Mesothelial cell of epicardium (in vitro differentiated cells): Measurements from ENCODE around the gene ACADVL. TPM values are rescaled to one million over a fixed set of nuclear protein-coding genes. Genes with fewer than 3 reads are reported as not detected.

Source experiments
- DNase-seq, 2 experiments: peaks; one replicate each; pipeline ENCODE4 v3.0.0; 2021; ENCODE audit warnings: low spot score in 2 of 2; ENCODE audit not compliant: unreplicated experiment in 2 of 2
- H3K27ac Mint-ChIP-seq: 2 replicates; pipeline ENCODE4 v1.8.0; 2021; ENCODE audit warnings: mixed read lengths
- H3K27me3 Mint-ChIP-seq: 2 replicates; pipeline ENCODE4 v1.8.0; 2021; ENCODE audit warnings: low read depth, mixed read lengths
- H3K36me3 Mint-ChIP-seq: 2 replicates; pipeline ENCODE4 v1.8.0; 2021; ENCODE audit warnings: mixed read lengths
- H3K4me1 Mint-ChIP-seq: 2 replicates; pipeline ENCODE4 v1.8.0; 2021; ENCODE audit warnings: mixed read lengths
- H3K4me3 Mint-ChIP-seq: 2 replicates; pipeline ENCODE4 v1.8.0; 2021; ENCODE audit warnings: mild to moderate bottlenecking, moderate library complexity, mixed read lengths
- H3K9me3 Mint-ChIP-seq: 2 replicates; pipeline ENCODE4 v1.8.0; 2021; ENCODE audit warnings: mixed read lengths
- CTCF ChIP-seq: fragments of 200-600 bp; sonication (generic); IDR thresholded peaks from one replicate; pipeline ENCODE4 v1.5.0; 2021; ENCODE audit warnings: antibody characterized with exemption; ENCODE audit not compliant: unreplicated experiment
- total RNA-seq: library from RNA; stranded (reverse); gene quantifications from 3 replicates; pipeline ENCODE4 v1.2.1, GENCODE V29; 2021

The ACADVL gene
- total RNA-seq, 1 donor from 2014 or later: 424 TPM

DNA sequence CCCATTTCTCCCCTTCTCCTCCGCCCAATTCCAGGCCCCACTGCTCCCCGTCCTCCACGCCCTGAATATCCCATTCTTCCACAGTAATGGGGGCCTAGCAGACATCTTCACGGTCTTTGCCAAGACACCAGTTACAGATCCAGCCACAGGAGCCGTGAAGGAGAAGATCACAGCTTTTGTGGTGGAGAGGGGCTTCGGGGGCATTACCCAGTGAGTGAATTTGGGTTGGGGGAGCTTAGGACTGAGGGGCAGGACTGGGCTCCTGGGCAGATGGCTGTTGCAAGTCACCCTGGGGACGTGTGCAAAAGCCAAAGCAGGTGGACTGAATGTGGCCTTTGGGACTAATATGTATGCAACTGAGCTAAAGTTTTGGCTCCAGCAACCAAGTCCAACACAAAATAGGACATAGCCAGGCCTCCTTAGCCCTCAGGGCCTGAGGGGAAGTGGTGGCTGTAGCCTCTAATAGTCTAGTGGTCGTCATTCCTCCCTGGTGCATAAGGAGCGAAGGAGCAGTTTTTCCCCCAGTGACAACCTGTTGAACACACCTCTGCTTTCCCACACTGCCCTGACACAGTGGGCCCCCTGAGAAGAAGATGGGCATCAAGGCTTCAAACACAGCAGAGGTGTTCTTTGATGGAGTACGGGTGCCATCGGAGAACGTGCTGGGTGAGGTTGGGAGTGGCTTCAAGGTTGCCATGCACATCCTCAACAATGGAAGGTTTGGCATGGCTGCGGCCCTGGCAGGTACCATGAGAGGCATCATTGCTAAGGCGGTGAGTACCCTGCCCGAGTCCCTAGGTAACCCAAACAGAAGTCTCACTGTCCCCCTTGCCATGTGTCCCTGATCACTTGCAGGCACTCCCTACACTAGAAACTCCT is 2.6 kb downstream of the ACADVL start:
- H3K36me3 Mint-ChIP-seq: peaks cover 7% of the 10 kb centered on the region
- H3K4me3 Mint-ChIP-seq: peak overlapping the region; percentile 15
- H3K27me3 Mint-ChIP-seq: no peaks in the 10 kb centered on the region
- peak overlapping the region; percentile 34 for H3K27ac Mint-ChIP-seq
- peaks cover 30% of the 10 kb centered on the region for H3K4me1 Mint-ChIP-seq
- no peaks in the 10 kb centered on the region for H3K9me3 Mint-ChIP-seq
- TF ChIP-seq CTCF: no peak
- DNase-seq: no peak

GRCh38 chr17:7222972-7223292 is 3.2 kb downstream of the ACADVL start:
- no peaks in the 10 kb centered on the region for H3K9me3 Mint-ChIP-seq

GRCh38 chr17:7223375-7223774 is 3.6 kb downstream of the ACADVL start:
- Mint-ChIP-seq H3K4me1 (peaks cover 21% of the 10 kb centered on the region), H3K36me3 (peaks cover 12% of the 10 kb centered on the region), H3K9me3 (no peaks in the 10 kb centered on the region), H3K4me3 (no peak overlapping the region), H3K27me3 (no peaks in the 10 kb centered on the region), H3K27ac (no peak overlapping the region)
- no peak for DNase-seq
- TF ChIP-seq CTCF: no peak

More at GRCh38 chr17:7222972-7223292, 3.2 kb downstream of the ACADVL start:
- no peaks in the 10 kb centered on the region for H3K27me3 Mint-ChIP-seq
- no peak for TF ChIP-seq CTCF
- H3K27ac Mint-ChIP-seq: no peak overlapping the region
- H3K4me3 Mint-ChIP-seq: no peak overlapping the region
- no peak for DNase-seq
- peaks cover 26% of the 10 kb centered on the region for H3K4me1 Mint-ChIP-seq
- H3K36me3 Mint-ChIP-seq: peaks cover 9% of the 10 kb centered on the region

DNA sequence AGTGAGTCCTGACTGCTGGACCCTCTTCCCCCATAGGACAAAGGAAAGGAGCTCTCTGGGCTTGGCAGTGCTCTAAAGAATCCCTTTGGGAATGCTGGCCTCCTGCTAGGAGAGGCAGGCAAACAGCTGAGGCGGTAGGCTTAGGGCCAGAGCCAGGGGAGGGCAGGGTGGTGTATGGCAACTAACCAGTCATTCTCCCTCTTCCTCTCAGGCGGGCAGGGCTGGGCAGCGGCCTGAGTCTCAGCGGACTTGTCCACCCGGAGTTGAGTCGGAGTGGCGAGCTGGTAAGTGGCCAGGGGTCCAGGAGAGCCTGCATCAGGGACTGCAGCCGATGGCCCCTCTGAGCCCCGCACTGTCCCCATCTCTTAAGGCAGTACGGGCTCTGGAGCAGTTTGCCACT is 4.4 kb downstream of the ACADVL start:
- H3K36me3 Mint-ChIP-seq: peaks cover 14% of the 10 kb centered on the region
- H3K4me3 Mint-ChIP-seq: no peak overlapping the region
- TF ChIP-seq CTCF: no peak
- H3K9me3 Mint-ChIP-seq: no peaks in the 10 kb centered on the region
- H3K27me3 Mint-ChIP-seq: no peaks in the 10 kb centered on the region
- no peak overlapping the region for H3K27ac Mint-ChIP-seq
- H3K4me1 Mint-ChIP-seq: peaks cover 14% of the 10 kb centered on the region
- no peak for DNase-seq

GRCh38 chr17:7224661-7225111 is 4.9 kb downstream of the ACADVL start:
- Mint-ChIP-seq H3K36me3 (peaks cover 18% of the 10 kb centered on the region), H3K9me3 (no peaks in the 10 kb centered on the region), H3K4me3 (no peak overlapping the region), H3K4me1 (peaks cover 9% of the 10 kb centered on the region), H3K27me3 (no peaks in the 10 kb centered on the region), H3K27ac (no peak overlapping the region)
- TF ChIP-seq CTCF: no peak
- DNase-seq: no peak
